Psoas muscle (tissue), 8 donors: ENCODE data around the gene ACTN4. TPM values are rescaled to one million over a fixed set of nuclear protein-coding genes. Genes with fewer than 3 reads are reported as not detected.

ENCODE experiments used
- ATAC-seq, 4 donors: fragments of 200-7000 bp; cut with Tn5 transposase; one replicate each; pipeline ENCODE4 v1.9.1; 2020; ENCODE audit warnings: moderate library complexity in 3 of 4, mild to moderate bottlenecking in 2 of 4
- DNase-seq, 2 donors: peaks; one replicate each; pipeline ENCODE4 v3.0.0-alpha.2; 2020
- H3K27ac ChIP-seq: fragments of 200-600 bp; one replicate; pipeline ENCODE4 v1.8.0; 2022
- H3K27me3 ChIP-seq, 3 donors: fragments of 200-600 bp in 1 of 3; one replicate each; pipeline versions ENCODE4 v1.6.1 to v1.8.0; 2013 to 2022; ENCODE audit warnings: low read length in 2 of 3, mild to moderate bottlenecking in 2 of 3, moderate library complexity in 1 of 3; ENCODE audit not compliant: insufficient read depth in 3 of 3
- H3K36me3 ChIP-seq, 2 donors: fragments of 200-600 bp in 1 of 2; one replicate each; pipeline versions ENCODE4 v1.6.1 to v1.8.0; 2013 to 2022; ENCODE audit warnings: low read depth in 1 of 2, mild to moderate bottlenecking in 1 of 2, moderate library complexity in 1 of 2; ENCODE audit not compliant: insufficient read depth in 1 of 2
- H3K4me1 ChIP-seq: fragments of 200-600 bp; one replicate; pipeline ENCODE4 v1.8.0; 2022
- H3K4me3 ChIP-seq: fragments of 200-600 bp; one replicate; pipeline ENCODE4 v1.8.0; 2022; ENCODE audit warnings: mild to moderate bottlenecking
- H3K9me3 ChIP-seq: fragments of 200-600 bp; one replicate; pipeline ENCODE4 v1.8.0; 2022
- whole genome bisulfite sequencing, 3 donors: extraction: QIAGEN DNeasy Blood & Tissue Kit; methylation state at CpG; one replicate each; pipeline versions ENCODE4 v1.1.6 to v1.1.7; 2013; 5-methylcytosine and 5-hydroxymethylcytosine counted together
- intact Hi-C, 2 donors: fragments of 100-400 bp; cut with DNase I; formaldehyde crosslinking; loops; one replicate each; pipeline versions ENCODE4 v1.11.0 to v1.14.2; 2022
- polyA plus RNA-seq, 3 donors: library from polyadenylated mRNA; stranded (reverse); fragments of 200-250 nt; gene quantifications; one replicate each; pipeline ENCODE4 v1.2.3, GENCODE V29; 2013
- total RNA-seq, 4 donors: library from RNA; stranded (reverse); fragmentation: NEBNext Ultra II Directional in 2 of 4; extraction: Animal tissue kit (Norgen Biotek cat#: 25700) in 2 of 4; gene quantifications; one replicate each; pipeline versions ENCODE4 v1.2.1 to v1.2.4, GENCODE V29; 2021 to 2023
- TF ChIP-seq, protein P1 (sequence below): fragments of 200-600 bp; IDR thresholded peaks from one replicate; pipeline ENCODE4 v1.8.0; 2022; ENCODE audit warnings: antibody characterized with exemption
- donor health status: healthy with polysubstance abuse.
- donor health status: DM: no; HTN: no; CAD: no; lungs with moderate emphysema.
- donor health status: Bipolar disorder and iron deficiency.
- donor health status: healthy.
- donor health status: DM: yes; HTN: yes; CAD: no.
- donor health status: DM: no; HTN: no; CAD: no.
- donor health status: DM: no; HTN: no; CAD: no.
- donor health status: DM: yes; HTN: yes; CAD: no.

Gene ACTN4
- total and polyA plus RNA-seq, 7 donors, result 38.3 to 127 (median 79.9) TPM

DNA sequence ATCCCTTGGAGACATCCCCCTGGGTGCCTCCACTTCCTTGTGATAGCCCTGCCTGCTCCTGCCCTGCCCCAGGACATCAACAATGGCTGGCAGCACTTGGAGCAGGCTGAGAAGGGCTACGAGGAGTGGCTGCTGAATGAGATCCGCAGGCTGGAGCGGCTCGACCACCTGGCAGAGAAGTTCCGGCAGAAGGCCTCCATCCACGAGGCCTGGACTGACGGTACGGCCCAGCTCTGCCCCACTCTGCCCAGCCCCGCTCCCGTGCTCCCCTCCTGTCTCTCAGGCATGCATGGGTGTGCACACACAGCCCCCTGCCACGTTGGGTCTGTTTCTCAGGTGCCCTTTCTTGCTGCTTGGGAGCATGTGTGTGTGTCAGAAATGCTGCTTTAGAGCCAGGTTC lies 70.4 kb downstream of the ACTN4 start:
- no peaks in the 10 kb centered on the region for H3K27me3 ChIP-seq
- H3K36me3 ChIP-seq, result peaks cover 0 to 86% of the 10 kb centered on the region in 2 donors
- intact Hi-C loops, result loop anchor here in 1 of 2 donors (5.0 kb wide), 1 partner anchor 66 kb away; no protein-coding TSS in a partner anchor
- TF ChIP-seq, protein P1, sequence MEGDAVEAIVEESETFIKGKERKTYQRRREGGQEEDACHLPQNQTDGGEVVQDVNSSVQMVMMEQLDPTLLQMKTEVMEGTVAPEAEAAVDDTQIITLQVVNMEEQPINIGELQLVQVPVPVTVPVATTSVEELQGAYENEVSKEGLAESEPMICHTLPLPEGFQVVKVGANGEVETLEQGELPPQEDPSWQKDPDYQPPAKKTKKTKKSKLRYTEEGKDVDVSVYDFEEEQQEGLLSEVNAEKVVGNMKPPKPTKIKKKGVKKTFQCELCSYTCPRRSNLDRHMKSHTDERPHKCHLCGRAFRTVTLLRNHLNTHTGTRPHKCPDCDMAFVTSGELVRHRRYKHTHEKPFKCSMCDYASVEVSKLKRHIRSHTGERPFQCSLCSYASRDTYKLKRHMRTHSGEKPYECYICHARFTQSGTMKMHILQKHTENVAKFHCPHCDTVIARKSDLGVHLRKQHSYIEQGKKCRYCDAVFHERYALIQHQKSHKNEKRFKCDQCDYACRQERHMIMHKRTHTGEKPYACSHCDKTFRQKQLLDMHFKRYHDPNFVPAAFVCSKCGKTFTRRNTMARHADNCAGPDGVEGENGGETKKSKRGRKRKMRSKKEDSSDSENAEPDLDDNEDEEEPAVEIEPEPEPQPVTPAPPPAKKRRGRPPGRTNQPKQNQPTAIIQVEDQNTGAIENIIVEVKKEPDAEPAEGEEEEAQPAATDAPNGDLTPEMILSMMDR, result no peak
- H3K4me3 ChIP-seq, result no peak overlapping the region
- ATAC-seq, result no peak
- H3K9me3 ChIP-seq, result no peaks in the 10 kb centered on the region
- H3K27ac ChIP-seq, result no peak overlapping the region
- 88 to 90% (median 89%) methylated on average over 11 of the region's 11 CpGs for WGBS, 3 donors
- no peak for DNase-seq
- H3K4me1 ChIP-seq, result peaks cover 54% of the 10 kb centered on the region

DNA sequence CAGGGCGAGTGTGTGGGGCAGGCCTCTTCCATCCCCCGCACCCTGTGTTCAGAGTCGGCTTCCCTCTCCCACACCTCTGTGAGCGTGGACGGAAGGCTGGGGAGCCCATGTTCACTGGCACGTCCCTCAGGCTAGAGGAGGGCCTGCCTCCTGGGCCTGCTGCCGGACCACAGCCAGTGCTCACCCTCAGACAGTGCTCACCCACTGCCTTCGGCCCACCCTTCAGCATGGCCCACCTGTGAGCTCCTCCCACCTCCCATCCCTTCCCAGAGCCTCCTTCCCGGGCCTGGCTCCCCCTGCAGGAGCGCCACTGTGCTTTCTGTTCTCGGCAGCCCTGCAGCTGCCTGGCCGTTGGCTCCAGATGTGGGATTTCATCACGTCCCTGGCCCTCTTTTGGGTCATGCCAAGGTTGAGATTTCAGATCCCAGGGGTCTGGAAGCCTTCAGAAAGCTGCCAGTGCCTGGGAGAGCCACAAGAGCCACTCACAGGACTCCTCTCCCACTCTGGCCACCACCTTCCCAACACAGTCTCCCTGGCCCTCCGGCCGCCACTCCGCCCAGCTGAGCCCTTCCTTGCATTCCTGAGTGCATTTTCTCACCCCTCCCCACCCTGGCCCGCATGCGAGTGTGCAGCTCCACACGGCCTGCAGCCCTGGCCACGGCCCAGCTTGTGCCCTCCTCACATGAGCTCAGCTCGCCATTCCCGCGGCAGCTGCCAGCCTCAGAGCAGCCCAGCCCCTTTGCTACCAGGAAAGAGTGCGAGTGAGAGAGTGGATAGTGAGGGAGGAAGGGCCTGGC lies 71.5 kb downstream of the ACTN4 start:
- peak; percentile 55 to 82 for DNase-seq
- Histone ChIP-seq H3K9me3 (no peaks in the 10 kb centered on the region), H3K4me3 (no peak overlapping the region), H3K27me3 (no peaks in the 10 kb centered on the region), H3K27ac (peak overlapping the region; percentile 73), H3K4me1 (peaks cover 43% of the 10 kb centered on the region), H3K36me3 (peaks cover 0 to 94% of the 10 kb centered on the region in 2 donors)
- intact Hi-C loops, result loop anchor here in 1 of 2 donors (5.0 kb wide), 1 partner anchor 67 kb away; no protein-coding TSS in a partner anchor
- WGBS, 3 donors, result 48 to 59% (median 51%) methylated on average over 24 of the region's 24 CpGs
- ATAC-seq, result peak; percentile 32 to 51 (median 36)
- TF ChIP-seq, protein P1, result peak; percentile 24

GRCh38 chr19:38719761-38720558 lies 72.5 kb downstream of the ACTN4 start:
- intact Hi-C loops, result loop anchor here in 1 of 2 donors (5.0 kb wide), 1 partner anchor 68 kb away; no protein-coding TSS in a partner anchor
- H3K9me3 ChIP-seq, result no peaks in the 10 kb centered on the region
- peaks cover 0 to 94% of the 10 kb centered on the region in 2 donors for H3K36me3 ChIP-seq
- no peak overlapping the region for H3K4me3 ChIP-seq
- H3K27me3 ChIP-seq, result no peaks in the 10 kb centered on the region
- H3K27ac ChIP-seq, result peak overlapping the region; percentile 73
- peak; percentile 2 to 53 (median 36) for ATAC-seq
- WGBS, 3 donors, result 43 to 54% (median 52%) methylated on average over 24 of the region's 24 CpGs
- TF ChIP-seq, protein P1, result peak; percentile 9
- peaks cover 33% of the 10 kb centered on the region for H3K4me1 ChIP-seq
- no peak for DNase-seq

- Histone ChIP-seq H3K27ac (peak overlapping the region; percentile 73), H3K4me1 (peaks cover 27% of the 10 kb centered on the region), H3K4me3 (no peak overlapping the region), H3K9me3 (no peaks in the 10 kb centered on the region), H3K36me3 (peaks cover 0 to 94% of the 10 kb centered on the region in 2 donors), H3K27me3 (no peaks in the 10 kb centered on the region)
- 81 to 83% (median 83%) methylated on average over 15 of the region's 15 CpGs for WGBS, 3 donors
- intact Hi-C loops, result no loop called here
- no peak for DNase-seq
- TF ChIP-seq, protein P1, result no peak
- no peak for ATAC-seq
These were observed 73.2 kb downstream of the ACTN4 start for GRCh38 chr19:38720559-38721236.
